Activated CD4-positive, CD25-positive, alpha-beta regulatory T cell treated with anti-CD3 and anti-CD28 coated beads, Interleukin-2, amount 50 U/mL, for 72 hours (primary cell): ENCODE results near the gene HS6ST3.
"Not testable (repeated sequence)": the region's sequence is repeated elsewhere in the genome, so short reads cannot be mapped to it uniquely, and the experiment has no call there.

Experiments used
- DNase-seq: peaks from one replicate; pipeline ENCODE4 v3.0.0; 2021

The HS6ST3 gene

GRCh38 chr13:96460609-96461008, 370.7 kb downstream of the HS6ST3 start:
- DNase-seq, result no peak

DNA sequence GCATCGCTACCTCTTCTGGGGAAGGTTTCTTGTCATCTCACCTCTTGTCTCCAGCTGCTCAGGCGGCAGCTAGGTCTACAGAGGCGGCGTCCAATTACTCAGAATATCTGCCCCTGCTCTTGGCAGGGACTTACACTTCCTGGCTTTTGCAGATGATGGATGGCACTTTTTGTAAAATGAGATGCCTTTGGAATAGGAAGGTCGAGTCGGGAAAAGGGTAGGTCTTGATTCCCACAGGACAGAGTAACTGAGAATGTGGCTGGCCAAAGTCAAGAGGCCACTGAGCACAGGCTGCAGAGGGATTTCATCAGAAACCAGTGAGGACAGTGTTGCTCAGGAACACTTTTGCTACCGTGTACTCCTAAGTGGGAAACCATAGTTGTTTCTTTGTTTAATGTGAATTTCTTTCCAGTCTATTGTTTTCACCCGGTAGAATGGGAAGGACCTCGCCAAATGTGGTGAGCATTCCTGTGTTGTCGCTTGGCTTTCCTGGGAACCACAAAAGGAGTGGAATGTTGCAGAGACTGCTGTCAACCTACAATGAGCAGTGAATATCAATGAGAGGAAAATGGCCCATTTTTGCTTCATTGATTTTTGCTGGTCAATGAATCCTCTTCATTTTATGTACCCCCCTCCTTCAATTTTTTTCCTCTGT, 383.7 kb downstream of the HS6ST3 start:
- DNase-seq, result no peak

GRCh38 chr13:96474181-96474557, 384.3 kb downstream of the HS6ST3 start:
- no peak for DNase-seq

DNA sequence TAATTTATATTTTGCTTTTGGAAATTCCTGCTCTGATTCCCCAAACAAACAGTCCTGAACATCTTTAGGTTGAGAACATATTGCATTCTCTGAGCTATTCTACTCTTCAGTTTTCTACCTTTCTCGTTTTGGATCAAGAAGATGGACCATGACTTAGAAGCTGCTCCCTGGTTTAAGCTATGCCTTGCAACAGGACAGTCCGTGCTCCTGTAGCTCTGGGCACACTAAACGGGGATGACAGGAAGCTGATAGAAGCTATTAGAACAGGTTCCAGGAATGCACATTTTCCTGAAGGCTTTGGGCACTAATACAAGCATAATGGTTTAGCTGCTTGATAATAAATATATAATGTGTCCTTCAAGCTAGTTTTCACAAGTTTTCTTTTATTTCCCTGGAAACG, 385.2 kb downstream of the HS6ST3 start:
- no peak for DNase-seq

- no peak for DNase-seq
Observed at GRCh38 chr13:96481482-96481881, 391.6 kb downstream of the HS6ST3 start.

DNA sequence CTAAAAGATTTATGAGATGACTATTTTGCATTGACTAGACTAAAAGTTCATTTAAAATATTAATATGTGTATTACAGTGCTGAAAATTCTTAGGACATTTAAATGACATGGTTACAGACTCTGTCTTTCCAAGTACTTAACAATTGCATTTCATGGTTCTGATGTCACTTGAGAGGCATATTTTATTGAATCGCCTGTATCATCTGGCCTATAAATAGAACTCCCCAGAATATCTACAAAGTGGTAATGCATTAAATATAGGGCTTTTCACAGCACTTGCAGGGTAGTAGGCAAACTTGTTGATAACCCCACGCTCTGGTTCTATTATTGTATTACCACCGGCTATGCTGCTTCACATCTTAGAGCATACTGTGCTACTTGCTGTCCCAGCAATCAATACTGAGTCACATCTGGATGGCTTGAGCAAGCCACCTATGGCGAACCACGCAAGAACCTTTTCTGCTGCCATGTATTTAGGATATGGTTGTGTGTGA, 400.6 kb downstream of the HS6ST3 start:
- DNase-seq, result no peak

GRCh38 chr13:96491103-96491502, 401.2 kb downstream of the HS6ST3 start:
- no peak for DNase-seq

GRCh38 chr13:96492766-96493165, 402.9 kb downstream of the HS6ST3 start:
- DNase-seq, result no peak

- no peak for DNase-seq
Observed at GRCh38 chr13:96499656-96500055, 409.7 kb downstream of the HS6ST3 start.

DNA sequence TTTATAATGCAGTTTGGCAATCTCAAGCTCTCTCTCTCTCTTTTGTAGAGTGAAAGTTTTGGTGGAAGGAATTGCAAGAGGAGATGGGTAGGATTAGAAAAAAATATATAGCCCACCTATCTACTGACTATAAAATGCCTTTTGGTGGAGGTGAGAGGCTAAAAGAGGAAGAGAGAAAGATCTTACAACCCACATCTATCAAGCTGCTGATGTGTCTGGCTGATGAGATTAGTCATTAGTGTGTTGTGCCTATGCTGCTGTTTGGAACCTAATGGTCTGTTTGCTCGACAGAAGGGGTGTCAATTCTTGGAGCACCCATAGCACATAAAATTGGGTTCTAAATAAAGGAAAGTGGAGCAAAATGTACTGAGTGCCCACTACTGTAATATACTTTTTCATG, 411.0 kb downstream of the HS6ST3 start:
- no peak for DNase-seq

DNA sequence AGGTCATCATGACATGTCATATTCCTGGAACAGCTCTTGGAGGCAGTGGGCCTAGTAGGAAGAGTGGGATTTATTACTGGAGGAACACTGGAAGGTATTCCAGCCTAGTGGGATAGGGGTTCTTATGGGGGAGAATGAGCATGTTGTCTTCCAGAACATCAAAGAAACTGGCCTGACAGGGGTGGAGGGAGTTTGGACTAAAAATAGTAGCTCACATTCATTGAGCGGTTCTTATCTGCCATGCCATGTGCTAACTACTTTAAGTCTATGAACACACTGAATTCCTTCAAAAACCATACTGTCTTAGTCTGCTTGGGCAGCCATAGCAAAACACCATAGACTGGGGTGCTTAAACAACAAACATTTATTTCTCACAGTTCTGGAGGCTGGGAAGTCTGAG, 413.6 kb downstream of the HS6ST3 start:
- no peak for DNase-seq

DNA sequence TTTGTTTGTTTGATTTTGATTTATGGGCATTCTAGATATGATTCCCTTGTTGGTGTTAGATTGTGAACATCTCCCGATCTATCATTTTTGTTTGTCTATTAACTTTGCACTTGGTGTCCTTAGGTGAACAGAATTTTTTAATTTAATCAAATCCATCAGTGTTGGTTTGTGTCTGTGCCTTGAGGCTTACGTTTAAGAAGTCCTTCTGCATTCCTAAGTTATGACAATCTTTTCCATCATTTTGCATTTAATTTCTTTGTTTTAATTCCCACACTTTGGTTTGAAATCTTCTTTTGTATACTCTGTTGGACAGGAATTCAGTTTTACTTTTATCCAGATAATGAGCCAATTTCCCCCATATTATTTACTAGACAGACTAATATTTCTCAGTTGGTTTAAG, 421.7 kb downstream of the HS6ST3 start:
- no peak for DNase-seq

DNA sequence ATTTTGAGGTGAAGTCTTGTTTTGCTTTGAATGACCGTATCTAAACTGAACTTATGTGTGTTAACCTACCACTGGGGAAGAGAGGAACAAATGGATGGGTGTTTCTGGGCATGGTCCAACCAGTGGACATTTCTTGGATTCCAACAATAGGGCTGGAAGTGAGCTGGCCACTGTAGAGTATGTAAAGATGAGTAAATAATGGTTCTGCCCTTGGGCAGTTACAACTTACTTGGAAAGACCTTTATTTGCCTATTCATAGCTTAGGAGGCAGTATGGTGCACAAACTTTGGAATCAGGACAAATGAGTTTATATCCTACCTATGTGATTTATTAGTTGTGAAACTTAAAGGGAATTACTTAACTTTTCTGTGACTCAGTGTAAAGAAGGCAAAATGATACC, 429.5 kb downstream of the HS6ST3 start:
- no peak for DNase-seq

GRCh38 chr13:96524398-96525020, 434.6 kb downstream of the HS6ST3 start:
- DNase-seq, result not testable (repeated sequence)

- no peak for DNase-seq
Observed at GRCh38 chr13:96525715-96526114, 435.8 kb downstream of the HS6ST3 start.

DNA sequence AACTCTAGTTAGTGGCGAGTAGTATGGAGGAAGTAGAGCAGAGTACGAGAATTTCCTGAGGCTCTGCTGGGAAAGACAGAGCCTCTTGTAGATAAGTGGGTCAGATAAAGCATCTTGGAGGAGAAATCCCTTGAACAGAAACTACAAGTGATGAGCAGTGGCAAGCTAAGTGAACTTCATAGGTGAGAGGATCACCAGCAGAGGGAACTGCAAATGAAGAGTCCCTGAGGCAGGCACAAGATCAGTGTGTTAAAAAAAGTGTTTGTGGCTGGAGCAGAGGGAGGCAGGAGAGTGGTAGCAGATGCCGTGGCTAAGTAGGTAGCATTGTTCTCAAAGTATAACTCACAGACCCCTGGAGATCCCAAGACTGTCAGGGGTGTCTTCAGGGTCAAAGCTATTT, 437.6 kb downstream of the HS6ST3 start:
- no peak for DNase-seq

DNA sequence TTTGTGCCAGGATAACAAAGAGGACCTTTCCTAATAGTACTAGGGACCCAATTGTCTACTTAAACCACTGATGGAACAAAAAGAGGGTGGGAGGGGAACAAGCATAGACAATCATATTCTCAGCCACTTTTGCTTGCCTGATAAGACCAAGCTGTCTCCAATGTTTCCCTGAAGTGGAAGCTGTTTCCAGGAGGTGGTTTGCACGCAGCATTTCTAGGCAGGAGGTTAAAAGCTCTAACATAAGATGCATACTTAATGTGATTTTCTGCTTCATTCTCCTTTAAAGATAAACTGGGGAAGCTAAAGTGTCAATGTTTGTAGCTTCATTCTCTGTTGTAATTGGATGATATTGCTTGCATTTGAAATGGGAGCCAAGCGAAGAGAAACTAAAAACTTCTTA, 442.9 kb downstream of the HS6ST3 start:
- DNase-seq, result no peak

- no peak for DNase-seq
Observed at GRCh38 chr13:96533408-96533807, 443.5 kb downstream of the HS6ST3 start.

DNA sequence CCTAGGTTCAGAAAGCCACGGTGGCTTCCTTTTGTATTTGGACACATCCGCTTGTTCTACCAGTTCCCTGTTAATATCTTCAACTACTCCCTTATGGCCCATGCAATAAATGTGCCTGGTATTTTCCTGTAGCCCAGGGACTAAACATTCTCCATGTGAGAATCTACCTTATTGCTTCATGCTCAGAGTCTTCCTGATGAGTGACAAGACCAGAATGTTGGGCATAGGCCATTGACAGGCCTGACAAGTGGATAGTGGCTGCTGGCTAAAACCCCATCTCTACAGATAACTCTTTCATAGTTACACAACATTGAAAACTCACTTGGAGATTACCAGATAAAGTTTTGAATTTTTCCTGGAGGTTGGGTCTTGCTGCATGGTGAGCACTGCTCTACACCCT, 449.9 kb downstream of the HS6ST3 start:
- no peak for DNase-seq

- DNase-seq, result no peak
Observed at GRCh38 chr13:96540670-96541069, 450.8 kb downstream of the HS6ST3 start.

DNA sequence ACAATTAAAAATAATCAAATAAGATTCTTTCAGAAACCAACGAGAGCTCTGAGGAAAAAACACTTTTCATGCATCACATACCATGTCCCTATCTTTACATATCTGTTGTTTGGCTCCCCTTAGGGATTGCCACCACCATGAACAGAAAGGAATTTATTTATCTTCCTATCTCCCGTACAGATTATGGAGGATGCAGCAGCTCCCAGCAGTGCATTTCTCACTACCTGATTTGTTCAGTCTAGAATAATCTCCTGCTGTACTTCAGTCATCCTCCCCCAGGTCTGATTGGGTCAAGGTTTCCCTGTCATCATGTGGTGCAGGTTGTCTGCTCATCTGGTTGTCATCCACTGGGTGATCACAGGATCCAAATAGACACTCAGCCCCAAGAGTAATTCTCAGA, 453.1 kb downstream of the HS6ST3 start:
- no peak for DNase-seq

DNA sequence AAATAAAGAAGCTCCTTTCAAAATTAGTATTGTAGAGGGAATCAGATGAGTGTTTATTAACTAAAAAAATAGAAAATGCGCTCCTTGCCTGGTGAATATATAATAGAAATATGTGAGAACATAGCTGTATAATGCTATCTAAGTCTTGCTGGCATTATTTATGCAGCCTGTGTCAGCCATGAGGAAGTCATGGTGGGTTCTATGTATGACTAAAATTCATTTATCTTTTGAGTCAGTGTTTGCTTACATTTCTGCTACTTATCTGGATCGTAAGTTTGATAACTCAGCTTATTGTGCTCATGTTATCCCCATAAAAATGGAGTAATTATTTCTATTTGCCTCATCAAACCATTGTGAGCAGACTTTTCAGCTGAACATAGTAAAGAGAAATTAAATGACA, 455.1 kb downstream of the HS6ST3 start:
- no peak for DNase-seq

DNA sequence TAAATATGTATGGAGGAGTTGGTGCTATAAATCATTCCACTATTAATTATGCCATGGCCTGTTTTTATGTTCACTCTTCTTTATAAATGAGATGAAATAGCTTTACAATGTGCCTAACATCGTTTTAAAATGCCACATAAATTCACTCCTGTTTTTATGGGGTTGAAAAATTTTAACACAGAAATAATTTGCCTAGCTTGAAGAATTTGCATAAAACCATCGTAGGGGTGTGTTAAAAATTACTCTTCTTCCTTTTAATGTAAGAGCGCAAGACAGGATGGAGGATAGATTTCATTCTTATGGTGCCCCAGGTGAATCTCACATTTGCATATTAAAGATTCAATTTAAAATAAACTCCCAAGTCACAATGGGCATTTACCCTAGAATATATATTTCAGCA, 456.6 kb downstream of the HS6ST3 start:
- no peak for DNase-seq

GRCh38 chr13:96551546-96551945, 461.6 kb downstream of the HS6ST3 start:
- no peak for DNase-seq

- DNase-seq, result no peak
Observed at GRCh38 chr13:96552559-96552958, 462.7 kb downstream of the HS6ST3 start.
